Heart left ventricle (tissue), 16 donors: ENCODE measurements around the gene WIPI1. TPM values are rescaled to one million over a fixed set of nuclear protein-coding genes. Genes with fewer than 3 reads are reported as not detected.

Source experiments
- ATAC-seq, 4 donors: fragments of 200-7000 bp; cut with Tn5 transposase; one replicate each; pipeline ENCODE4 v1.9.1; 2020 to 2022; ENCODE audit warnings: moderate library complexity in 4 of 4, mild to moderate bottlenecking in 3 of 4, moderate number of reproducible peaks in 1 of 4
- DNase-seq, 5 donors: peaks; one replicate each; pipeline ENCODE4 v3.0.0-alpha.2; 2020
- H3K27ac ChIP-seq, 12 donors: fragments of 200-600 bp; sonication (generic) in 4 of 12; one replicate each; pipeline versions ENCODE4 v1.5.0 to v1.8.0; 2016 to 2022; ENCODE audit warnings: mild to moderate bottlenecking in 2 of 12
- H3K27me3 ChIP-seq, 9 donors: fragments of 200-600 bp; sonication (generic) in 2 of 9; one replicate each; pipeline versions ENCODE4 v1.5.1 to v1.8.0; 2016 to 2022; ENCODE audit warnings: mild to moderate bottlenecking in 3 of 9
- H3K36me3 ChIP-seq, 9 donors: fragments of 200-600 bp; sonication (generic) in 2 of 9; one replicate each; pipeline versions ENCODE4 v1.5.0 to v1.8.0; 2018 to 2022; ENCODE audit warnings: mild to moderate bottlenecking in 2 of 9
- H3K4me1 ChIP-seq, 12 donors: fragments of 200-600 bp; sonication (generic) in 4 of 12; one replicate each; pipeline versions ENCODE4 v1.5.0 to v1.8.0; 2016 to 2022; ENCODE audit warnings: mild to moderate bottlenecking in 3 of 12
- H3K4me3 ChIP-seq, 12 donors: fragments of 200-600 bp; sonication (generic) in 4 of 12; one replicate each; pipeline versions ENCODE4 v1.5.0 to v1.8.0; 2017 to 2022; ENCODE audit warnings: mild to moderate bottlenecking in 9 of 12, moderate library complexity in 4 of 12
- H3K9me3 ChIP-seq, 12 donors: fragments of 200-600 bp; sonication (generic) in 4 of 12; one replicate each; pipeline versions ENCODE4 v1.5.0 to v1.8.0; 2016 to 2022; ENCODE audit warnings: mild to moderate bottlenecking in 1 of 12
- CTCF ChIP-seq, 12 donors: fragments of 200-600 bp; sonication (generic) in 4 of 12; IDR thresholded peaks; one replicate each; pipeline versions ENCODE4 v1.5.0 to v1.8.0; 2018 to 2022; ENCODE audit warnings: antibody characterized with exemption in 12 of 12, mild to moderate bottlenecking in 5 of 12
- POLR2A ChIP-seq, 2 donors: fragments of 450-650 bp; IDR thresholded peaks; one replicate each; pipeline ENCODE4 v1.6.1; 2017; ENCODE audit warnings: antibody characterized with exemption in 2 of 2, mild to moderate bottlenecking in 2 of 2, moderate library complexity in 2 of 2
- WGBS, 4 donors: extraction: QIAGEN DNeasy Blood & Tissue Kit in 2 of 4; methylation state at CpG; one replicate each; pipeline versions ENCODE4 v1.1.5 to v1.1.7; 2013 to 2018; 5-methylcytosine and 5-hydroxymethylcytosine counted together
- intact Hi-C, 10 donors: fragments of 100-400 bp; cut with DNase I; formaldehyde crosslinking; loops; one replicate each; pipeline versions ENCODE4 v1.11.1 to v1.14.2; 2022
- polyA plus RNA-seq, 2 donors: library from polyadenylated mRNA; stranded (reverse); fragments of 200-250 nt; gene quantifications; one replicate each; pipeline ENCODE4 v1.2.3, GENCODE V29; 2013
- total RNA-seq, 9 donors: library from RNA; depleted of rRNA in 2 of 9; stranded (reverse); fragments of >200 nt in 2 of 9; fragmentation: NEBNext Ultra II Directional in 3 of 9; extraction: Animal tissue kit (Norgen Biotek cat#: 25700) in 3 of 9; gene quantifications; one replicate each; pipeline versions ENCODE4 v1.1.0 to v1.2.4, GENCODE V29; 2016 to 2023
- donor health status: ischemic (EF 13 %, LVEDD 7.1; RV severe dilation, severe dysfunction).
- donor health status: healthy with polysubstance abuse.
- donor health status: DM: no; HTN: yes; CAD: no.
- donor health status: DM: no; HTN: no; CAD: no.
- donor health status: ischemic (EF 25% LVEDD 6.9; RV normal size, moderate dysfunction).
- donor health status: ischemic (EF 25% LVEDD 5.7; RV mildly dilated, moderate dysfunction).
- donor health status: healthy.
- donor health status: DM: yes; HTN: yes; CAD: no.
- donor health status: ischemic (EF 35%, LVEDD 5.7; RV mildly dilated, moderate dysfunction).
- donor health status: nonischemic (EF 11% LVEDD 7.7; RV severe dilation, severe dysfunction).
- donor health status: DM: yes; HTN: yes; CAD: no.
- donor health status: PGD.
- donor health status: ischemic (EF 29% LVEDD 5.4; RV normal size, mild dysfunction).
- donor health status: nonischemic (EF 23%, LVEDD 6.1; RV moderate dilation, normal function).

WIPI1 gene
- total and polyA plus RNA-seq, 11 donors: 57.1 to 145 (median 103) TPM

DNA sequence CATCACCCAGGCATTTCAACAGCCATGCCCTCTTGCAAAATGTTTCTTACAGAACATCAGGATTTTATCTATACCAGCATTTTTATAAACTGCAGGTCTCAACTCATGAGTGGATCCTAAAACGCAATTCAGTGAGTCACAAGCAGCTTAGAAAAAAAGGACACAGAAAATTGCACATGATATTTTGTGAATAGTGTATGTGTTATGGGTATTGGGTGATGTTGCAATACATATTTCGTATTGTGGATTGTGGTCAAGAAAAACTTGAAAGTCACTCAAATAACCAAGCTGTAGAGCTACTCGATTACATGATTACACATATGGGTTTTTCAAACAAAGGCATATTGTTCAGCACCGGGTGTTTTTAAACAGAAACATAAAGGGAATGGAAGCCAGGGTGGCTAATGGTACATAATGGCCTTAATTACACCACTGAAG lies 1.4 kb downstream of the WIPI1 start:
- ATAC-seq: no peak
- intact Hi-C loops: no loop called here

GRCh38 chr17:68453991-68454665 lies 3.2 kb downstream of the WIPI1 start:
- intact Hi-C loops: no loop called here
- no peak for DNase-seq
- H3K27ac ChIP-seq: peak overlapping the region; percentile 14 to 99 (median 96)
- 43 to 58% (median 52%) methylated on average over 5 of the region's 5 CpGs for WGBS, 4 donors
- H3K9me3 ChIP-seq: no peaks in the 10 kb centered on the region
- H3K4me1 ChIP-seq: peaks cover 0 to 64% (median 40%) of the 10 kb centered on the region in 12 donors
- no peaks in the 10 kb centered on the region for H3K27me3 ChIP-seq
- no peak for ATAC-seq
- no peak for TF ChIP-seq POLR2A (IDR thresholded peaks at IDR 0.05)
- no peak for TF ChIP-seq CTCF (IDR thresholded peaks at IDR 0.05)
- peaks cover 0 to 39% (median 36%) of the 10 kb centered on the region in 9 donors for H3K36me3 ChIP-seq
- peak overlapping the region in 3 of 12 donors; percentile 10 to 94 (median 86) for H3K4me3 ChIP-seq

More for the DNA sequence above, 1.4 kb downstream of the WIPI1 start:
- Histone ChIP-seq H3K36me3 (peaks cover 0 to 21% (median 18%) of the 10 kb centered on the region in 9 donors), H3K9me3 (no peaks in the 10 kb centered on the region), H3K4me3 (peak overlapping the region in 11 of 12 donors; percentile 70 to 94 (median 83)), H3K27me3 (no peaks in the 10 kb centered on the region), H3K27ac (peak overlapping the region; percentile 79 to 99 (median 96)), H3K4me1 (peaks cover 0 to 72% (median 42%) of the 10 kb centered on the region in 12 donors)
- TF ChIP-seq POLR2A (IDR thresholded peaks at IDR 0.05): no peak
- TF ChIP-seq CTCF (IDR thresholded peaks at IDR 0.05): no peak
- no peak for DNase-seq
- WGBS, 4 donors: 32 to 48% (median 35%) methylated on average over 4 of the region's 4 CpGs

GRCh38 chr17:68452724-68453290 lies 4.5 kb downstream of the WIPI1 start:
- WGBS, 4 donors: 52 to 68% (median 57%) methylated on average over 6 of the region's 6 CpGs
- Histone ChIP-seq H3K4me1 (peaks cover 0 to 58% (median 40%) of the 10 kb centered on the region in 12 donors), H3K4me3 (no peak overlapping the region), H3K27ac (peak overlapping the region in 10 of 12 donors; percentile 34 to 99 (median 94)), H3K9me3 (no peaks in the 10 kb centered on the region), H3K27me3 (no peaks in the 10 kb centered on the region), H3K36me3 (peaks cover 0 to 52% (median 49%) of the 10 kb centered on the region in 9 donors)
- no peak for TF ChIP-seq POLR2A (IDR thresholded peaks at IDR 0.05)
- no peak for TF ChIP-seq CTCF (IDR thresholded peaks at IDR 0.05)
- ATAC-seq (no peak), DNase-seq (no peak)
- intact Hi-C loops: no loop called here

- no peak for TF ChIP-seq CTCF (IDR thresholded peaks at IDR 0.05)
- TF ChIP-seq POLR2A (IDR thresholded peaks at IDR 0.05): no peak
- DNase-seq (no peak), ATAC-seq (no peak)
- no peaks in the 10 kb centered on the region for H3K9me3 ChIP-seq
- peaks cover 0 to 58% (median 40%) of the 10 kb centered on the region in 12 donors for H3K4me1 ChIP-seq
- 68 to 81% (median 77%) methylated on average over 5 of the region's 5 CpGs for WGBS, 4 donors
- H3K27me3 ChIP-seq: no peaks in the 10 kb centered on the region
- H3K4me3 ChIP-seq: no peak overlapping the region
- H3K27ac ChIP-seq: peak overlapping the region in 6 of 12 donors; percentile 3 to 99 (median 97)
- intact Hi-C loops: no loop called here
- peaks cover 0 to 62% (median 59%) of the 10 kb centered on the region in 9 donors for H3K36me3 ChIP-seq
Measured at GRCh38 chr17:68451670-68452354, 5.5 kb downstream of the WIPI1 start.
